ENCODE measurements around the gene DRP2.

DNA sequence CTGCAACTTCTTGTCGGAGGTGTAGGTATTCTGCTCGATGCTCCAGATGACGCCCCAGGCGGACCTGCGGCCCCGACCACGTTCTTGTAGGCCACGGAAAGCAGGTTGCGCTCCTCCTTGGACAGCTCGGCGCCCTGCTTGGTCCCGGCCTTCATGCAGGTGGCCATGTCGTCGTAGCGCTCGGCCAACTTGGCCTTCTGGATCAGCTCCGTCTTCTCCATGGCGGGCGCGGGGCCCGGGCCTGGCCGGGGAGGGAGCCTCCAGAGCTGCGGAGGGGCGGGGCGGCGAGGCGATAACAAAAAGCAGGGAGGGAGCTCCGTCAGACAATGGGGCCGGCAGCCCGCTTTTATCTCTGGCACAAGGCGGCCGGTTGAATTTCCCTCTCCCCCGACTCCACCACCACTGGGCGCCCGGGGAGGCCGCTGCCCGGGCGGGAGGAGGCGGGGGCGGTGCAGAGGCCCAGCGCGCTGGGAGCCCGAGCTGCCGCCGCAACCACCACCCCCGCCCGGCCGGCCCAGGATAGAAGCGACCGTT lies 28.3 kb upstream of the DRP2 start:
- TF ChIP-seq, protein P1, sequence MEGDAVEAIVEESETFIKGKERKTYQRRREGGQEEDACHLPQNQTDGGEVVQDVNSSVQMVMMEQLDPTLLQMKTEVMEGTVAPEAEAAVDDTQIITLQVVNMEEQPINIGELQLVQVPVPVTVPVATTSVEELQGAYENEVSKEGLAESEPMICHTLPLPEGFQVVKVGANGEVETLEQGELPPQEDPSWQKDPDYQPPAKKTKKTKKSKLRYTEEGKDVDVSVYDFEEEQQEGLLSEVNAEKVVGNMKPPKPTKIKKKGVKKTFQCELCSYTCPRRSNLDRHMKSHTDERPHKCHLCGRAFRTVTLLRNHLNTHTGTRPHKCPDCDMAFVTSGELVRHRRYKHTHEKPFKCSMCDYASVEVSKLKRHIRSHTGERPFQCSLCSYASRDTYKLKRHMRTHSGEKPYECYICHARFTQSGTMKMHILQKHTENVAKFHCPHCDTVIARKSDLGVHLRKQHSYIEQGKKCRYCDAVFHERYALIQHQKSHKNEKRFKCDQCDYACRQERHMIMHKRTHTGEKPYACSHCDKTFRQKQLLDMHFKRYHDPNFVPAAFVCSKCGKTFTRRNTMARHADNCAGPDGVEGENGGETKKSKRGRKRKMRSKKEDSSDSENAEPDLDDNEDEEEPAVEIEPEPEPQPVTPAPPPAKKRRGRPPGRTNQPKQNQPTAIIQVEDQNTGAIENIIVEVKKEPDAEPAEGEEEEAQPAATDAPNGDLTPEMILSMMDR (conservative IDR thresholded peaks at IDR 0.05; ENCODE audit: low read depth, low read length): no peak
- no peak for TF ChIP-seq EZH2 (IDR thresholded peaks at IDR 0.05; ENCODE audit: low read length, unreplicated experiment)
